SK-N-MC (cell line): ENCODE measurements around the gene MVK.

ENCODE experiments used
- DNase-seq: peaks from one replicate; pipeline ENCODE4 v3.0.0-alpha.2; 2011; ENCODE audit warnings: low read depth, low spot score
- H3K27ac ChIP-seq: fragments of 200-600 bp; sonication (generic); 2 replicates; pipeline ENCODE4 v1.5.1; 2016; ENCODE audit warnings: mixed run types
- H3K36me3 ChIP-seq: fragments of 200-600 bp; sonication (generic); 2 replicates; pipeline ENCODE4 v1.6.1; 2017; ENCODE audit warnings: antibody characterized with exemption, low read length, mixed read lengths; ENCODE audit not compliant: insufficient read depth
- H3K4me3 ChIP-seq: fragments of 200-600 bp; sonication (generic); 2 replicates; pipeline ENCODE4 v1.5.1; 2016
- H3K9ac ChIP-seq: fragments of 200-600 bp; sonication (generic); 2 replicates; pipeline ENCODE4 v1.8.0; 2017; ENCODE audit warnings: mixed run types, mixed read lengths; ENCODE audit not compliant: insufficient read length
- H3K9me3 ChIP-seq: fragments of 200-600 bp; sonication (generic); 2 replicates; pipeline ENCODE4 v1.6.1; 2017; ENCODE audit warnings: low read depth, mild to moderate bottlenecking, antibody characterized with exemption, low read length, moderate library complexity, mixed read lengths
- EZH2 ChIP-seq: fragments of 200-600 bp; sonication (generic); IDR thresholded peaks from one replicate; pipeline ENCODE4 v1.6.1; 2017; ENCODE audit warnings: antibody characterized with exemption
- FOXP2 ChIP-seq: optimal IDR thresholded peaks from 2 replicates; pipeline ENCODE3; 2011; ENCODE audit warnings: mild to moderate bottlenecking, moderate library complexity; ENCODE audit not compliant: insufficient read depth; ENCODE audit errors: extremely low read length, control extremely low read depth
- POLR2AphosphoS5 ChIP-seq: IDR thresholded peaks from 2 replicates; pipeline ENCODE4 v1.6.1; 2012; ENCODE audit warnings: mild to moderate bottlenecking, low read depth, low read length, borderline replicate concordance

Gene MVK

DNA sequence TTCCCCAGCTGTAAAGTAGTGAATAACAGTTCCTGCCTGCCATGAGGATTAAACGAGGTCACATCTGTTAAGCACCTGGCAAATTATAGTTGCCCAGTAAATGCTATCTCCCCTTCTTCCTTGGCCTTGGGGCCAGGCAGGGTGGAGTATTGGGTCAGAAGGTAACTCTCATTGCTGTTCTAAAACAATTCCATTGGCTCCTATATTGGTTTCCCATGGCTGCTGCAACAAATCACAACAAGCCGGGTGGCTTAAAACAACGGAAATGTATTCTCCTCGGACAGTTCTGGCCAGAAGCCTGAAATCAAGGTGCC, 32.2 kb upstream of the MVK start:
- no peak for TF ChIP-seq POLR2AphosphoS5
- TF ChIP-seq EZH2: no peak
- no peak for TF ChIP-seq FOXP2
- H3K36me3 ChIP-seq: no peaks in the 10 kb centered on the region
- no peak overlapping the region for H3K4me3 ChIP-seq
- H3K9ac ChIP-seq: no peak overlapping the region
- DNase-seq: no peak
- no peak overlapping the region for H3K27ac ChIP-seq
- no peaks in the 10 kb centered on the region for H3K9me3 ChIP-seq

DNA sequence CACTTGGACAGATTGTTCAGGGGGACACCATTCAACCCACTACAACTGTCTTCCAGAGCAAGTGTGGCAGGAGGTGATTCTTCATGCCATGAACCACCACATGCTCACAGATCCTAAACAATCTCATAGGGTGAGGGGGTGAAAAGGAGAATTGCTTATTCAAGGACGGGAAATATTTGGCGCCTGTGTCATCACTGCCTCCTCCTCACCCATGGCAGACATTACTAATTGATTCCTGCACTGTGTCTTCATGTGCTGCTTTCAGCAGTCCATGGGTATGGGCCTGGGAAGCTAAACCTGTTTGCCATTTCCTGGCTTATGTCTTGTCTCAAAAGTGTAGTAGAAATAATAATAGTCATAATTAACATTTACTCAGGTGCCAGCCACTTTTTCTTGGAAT, 31.6 kb upstream of the MVK start:
- Histone ChIP-seq H3K9me3 (no peaks in the 10 kb centered on the region), H3K36me3 (no peaks in the 10 kb centered on the region), H3K9ac (no peak overlapping the region), H3K27ac (no peak overlapping the region), H3K4me3 (no peak overlapping the region)
- TF ChIP-seq POLR2AphosphoS5 (no peak), EZH2 (no peak), FOXP2 (no peak)
- no peak for DNase-seq

DNA sequence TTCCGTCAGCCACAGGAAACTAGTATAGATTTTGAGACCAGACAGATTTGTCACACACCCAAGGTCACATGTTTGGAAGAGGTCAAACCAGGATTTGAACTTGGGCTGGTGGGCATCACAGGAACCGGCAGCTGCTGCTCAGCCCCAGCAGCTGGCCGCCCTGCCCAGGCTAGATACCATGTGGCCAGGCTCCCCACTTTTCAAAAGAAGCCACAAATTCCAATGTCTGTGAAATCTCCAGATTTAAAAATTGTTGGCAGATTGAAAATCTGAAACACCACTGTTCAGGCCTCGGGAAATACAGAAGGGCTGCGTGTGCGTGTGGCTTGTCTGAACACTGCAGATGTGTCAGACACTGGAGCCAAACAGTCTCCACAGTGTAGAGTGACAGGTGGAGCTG, 30.7 kb upstream of the MVK start:
- Histone ChIP-seq H3K9ac (no peak overlapping the region), H3K27ac (no peak overlapping the region), H3K4me3 (no peak overlapping the region), H3K9me3 (no peaks in the 10 kb centered on the region), H3K36me3 (no peaks in the 10 kb centered on the region)
- DNase-seq: no peak
- TF ChIP-seq POLR2AphosphoS5: no peak
- no peak for TF ChIP-seq EZH2
- TF ChIP-seq FOXP2: no peak

DNA sequence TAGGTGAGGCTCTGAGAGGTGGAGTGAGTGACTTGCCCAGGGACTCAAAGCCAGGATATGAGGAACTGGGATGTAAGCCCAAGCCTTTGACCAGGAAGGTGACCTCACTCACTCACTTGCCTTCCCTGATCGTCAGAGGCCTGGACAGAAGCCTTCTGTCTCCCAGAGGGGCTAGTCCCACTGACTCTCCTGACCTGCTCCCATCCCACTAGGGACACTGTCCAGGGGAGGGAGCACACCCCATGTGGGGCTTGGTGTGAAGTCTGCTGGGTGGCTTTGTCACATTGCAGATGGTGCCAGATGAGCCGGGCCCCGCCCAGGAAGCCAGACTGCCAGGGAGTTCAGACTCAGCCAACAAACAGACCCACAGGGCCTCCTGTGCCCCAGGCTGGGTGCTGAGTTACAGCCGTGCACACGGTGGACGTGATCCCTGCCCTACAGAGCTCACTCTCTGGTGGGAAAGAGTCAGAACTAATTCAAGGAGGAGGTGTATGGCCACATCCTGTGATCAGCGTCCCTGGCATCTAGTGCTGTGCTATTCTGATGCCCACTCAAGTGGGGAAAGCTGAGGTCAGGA, 28.6 kb upstream of the MVK start:
- H3K27ac ChIP-seq: no peak overlapping the region
- H3K9me3 ChIP-seq: no peaks in the 10 kb centered on the region
- no peak overlapping the region for H3K4me3 ChIP-seq
- H3K9ac ChIP-seq: no peak overlapping the region
- TF ChIP-seq EZH2: no peak
- TF ChIP-seq FOXP2: no peak
- no peaks in the 10 kb centered on the region for H3K36me3 ChIP-seq
- no peak for DNase-seq

DNA sequence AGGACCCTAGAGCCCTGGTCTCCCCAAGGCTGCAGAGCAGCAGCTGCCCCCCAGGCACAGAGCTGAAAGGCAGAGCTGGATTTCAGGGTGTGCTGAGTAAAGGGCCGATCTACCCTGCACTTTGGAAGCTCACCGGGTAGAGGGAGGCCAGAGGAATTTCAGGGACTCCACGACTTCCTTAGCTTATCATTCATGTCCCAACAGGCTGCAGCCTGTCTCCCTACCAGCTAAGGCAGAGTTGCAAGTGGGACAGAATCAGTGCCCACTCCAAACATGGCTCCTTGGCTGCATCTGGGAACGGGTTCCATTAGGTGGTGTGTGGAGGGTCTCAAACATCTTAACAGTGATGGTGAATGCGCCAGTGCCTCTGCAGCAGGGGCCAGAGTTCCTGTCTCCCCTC, 27.8 kb upstream of the MVK start:
- Histone ChIP-seq H3K4me3 (no peak overlapping the region), H3K36me3 (no peaks in the 10 kb centered on the region), H3K9ac (no peak overlapping the region), H3K27ac (no peak overlapping the region), H3K9me3 (no peaks in the 10 kb centered on the region)
- no peak for DNase-seq
- TF ChIP-seq EZH2: no peak
- TF ChIP-seq POLR2AphosphoS5: no peak
- TF ChIP-seq FOXP2: no peak

DNA sequence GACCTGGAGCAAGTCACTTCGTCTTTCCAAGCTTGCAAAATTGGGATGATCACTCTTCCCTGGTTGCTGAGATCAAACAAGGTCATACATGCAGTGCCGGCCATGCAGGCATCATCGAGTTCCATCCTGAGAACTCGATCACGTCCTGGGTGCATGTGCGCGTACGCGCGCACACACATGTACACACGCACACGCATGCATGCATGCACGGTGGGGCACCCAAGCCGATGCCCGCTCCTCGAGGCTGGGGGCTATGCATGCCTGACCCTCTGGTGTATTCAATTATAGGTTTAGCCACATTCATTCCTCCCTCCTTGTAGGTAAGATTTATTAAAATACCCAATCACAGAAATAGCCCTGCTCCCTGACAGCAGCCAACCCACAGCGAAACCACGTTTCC, 26.3 kb upstream of the MVK start:
- no peak for DNase-seq
- Histone ChIP-seq H3K4me3 (no peak overlapping the region), H3K27ac (no peak overlapping the region), H3K9ac (no peak overlapping the region), H3K9me3 (no peaks in the 10 kb centered on the region), H3K36me3 (no peaks in the 10 kb centered on the region)
- TF ChIP-seq FOXP2 (no peak), POLR2AphosphoS5 (no peak), EZH2 (no peak)

DNA sequence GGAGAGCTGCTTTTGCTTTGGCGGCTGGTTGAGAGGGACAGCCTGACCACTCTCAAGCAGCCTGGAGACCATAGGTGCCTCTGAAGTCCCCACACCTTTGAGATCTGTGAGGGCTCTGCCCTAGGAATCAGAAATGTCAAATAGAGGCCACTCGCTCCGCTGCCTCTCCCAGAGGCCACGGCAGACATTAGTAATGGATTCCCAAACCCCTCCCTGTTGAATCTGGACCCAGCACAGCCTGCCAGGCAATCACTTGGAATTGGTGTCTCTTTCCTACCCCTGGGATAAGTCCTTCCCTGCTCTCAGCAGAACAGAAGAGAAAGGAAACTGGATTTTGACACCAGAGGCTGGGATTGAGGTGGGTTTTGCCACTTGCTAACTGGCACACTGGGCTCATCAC, 25.3 kb upstream of the MVK start:
- TF ChIP-seq FOXP2: no peak
- no peak for TF ChIP-seq POLR2AphosphoS5
- no peak for TF ChIP-seq EZH2
- no peak overlapping the region for H3K27ac ChIP-seq
- H3K9me3 ChIP-seq: no peaks in the 10 kb centered on the region
- H3K4me3 ChIP-seq: no peak overlapping the region
- DNase-seq: no peak
- H3K9ac ChIP-seq: no peak overlapping the region
- no peaks in the 10 kb centered on the region for H3K36me3 ChIP-seq

DNA sequence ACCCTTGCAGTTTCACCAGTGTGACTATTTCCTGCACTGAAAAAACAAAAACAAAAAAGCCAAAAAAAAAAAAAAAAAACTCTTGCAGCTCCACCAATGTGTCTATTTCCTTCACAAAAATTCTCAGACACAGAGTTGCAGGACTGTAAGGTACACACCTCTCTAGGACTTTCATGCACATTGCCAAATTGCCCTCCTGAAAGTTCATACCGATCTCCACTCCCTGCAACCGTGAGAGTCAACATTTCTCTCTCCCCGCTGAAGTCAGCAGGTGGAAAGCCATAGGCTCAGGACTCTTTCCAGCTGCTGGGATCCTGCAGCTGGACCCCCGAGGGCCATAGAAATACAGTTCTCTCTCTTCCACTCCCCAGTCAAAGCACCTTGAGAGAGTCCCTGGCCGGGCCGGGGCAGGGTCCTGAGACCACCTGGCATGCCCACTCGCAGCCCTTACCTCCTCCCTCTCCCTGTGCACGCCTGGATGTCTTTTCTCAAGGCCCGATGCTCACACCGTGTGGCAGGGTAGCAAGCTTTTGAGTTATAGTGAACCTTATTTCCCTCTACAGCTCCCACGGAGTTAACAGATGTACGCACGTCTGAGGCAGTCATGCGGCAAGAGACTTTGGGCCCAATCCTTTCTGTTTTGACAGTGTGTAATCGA, 23.9 kb upstream of the MVK start:
- TF ChIP-seq FOXP2 (no peak), POLR2AphosphoS5 (no peak), EZH2 (no peak)
- no peak overlapping the region for H3K27ac ChIP-seq
- no peak overlapping the region for H3K9ac ChIP-seq
- no peaks in the 10 kb centered on the region for H3K36me3 ChIP-seq
- no peak overlapping the region for H3K4me3 ChIP-seq
- H3K9me3 ChIP-seq: no peaks in the 10 kb centered on the region
- DNase-seq: no peak

DNA sequence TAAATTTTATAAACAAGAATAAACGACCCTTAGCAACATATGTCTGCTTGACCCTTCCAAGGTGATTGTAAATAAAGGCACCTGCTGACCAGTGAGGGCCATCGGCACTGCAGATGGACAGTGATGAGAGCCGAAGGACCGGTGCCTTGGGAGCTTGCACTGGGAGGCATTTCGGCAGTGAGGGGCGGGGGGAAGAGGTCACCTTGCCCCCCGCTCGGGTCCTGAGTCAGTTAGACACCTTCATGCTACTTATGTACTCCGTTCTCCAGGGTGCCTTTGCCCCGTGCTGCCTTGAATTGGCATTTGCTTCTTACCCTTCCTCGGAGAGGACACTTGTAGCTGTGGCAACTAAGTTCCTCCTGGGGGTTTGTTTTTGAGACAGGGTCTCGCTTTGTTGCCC, 23.3 kb upstream of the MVK start:
- DNase-seq: no peak
- Histone ChIP-seq H3K4me3 (no peak overlapping the region), H3K9ac (no peak overlapping the region), H3K36me3 (no peaks in the 10 kb centered on the region), H3K9me3 (no peaks in the 10 kb centered on the region), H3K27ac (no peak overlapping the region)
- TF ChIP-seq FOXP2 (no peak), EZH2 (no peak), POLR2AphosphoS5 (no peak)
